ENCODE results near the gene AATK.

The AATK gene

GRCh38 chr17:81111066-81111465 is 55.0 kb downstream of the AATK start:
- DNase-seq = no peak

- DNase-seq = no peak
These were observed 55.5 kb downstream of the AATK start for GRCh38 chr17:81110488-81111040.

GRCh38 chr17:81109957-81110356 is 56.1 kb downstream of the AATK start:
- no peak for DNase-seq

GRCh38 chr17:81108220-81108619 is 57.8 kb downstream of the AATK start:
- no peak for DNase-seq

GRCh38 chr17:81106716-81107115 is 59.3 kb downstream of the AATK start:
- no peak for DNase-seq

- no peak for DNase-seq
These were observed 62.6 kb downstream of the AATK start for GRCh38 chr17:81103379-81103778.

GRCh38 chr17:81102869-81103268 is 63.2 kb downstream of the AATK start:
- DNase-seq = no peak

GRCh38 chr17:81102352-81102751 is 63.7 kb downstream of the AATK start:
- no peak for DNase-seq

- DNase-seq = peak; percentile 85
These were observed 64.3 kb downstream of the AATK start for GRCh38 chr17:81101614-81102306.

GRCh38 chr17:81100668-81101067 is 65.4 kb downstream of the AATK start:
- no peak for DNase-seq

GRCh38 chr17:81099888-81100287 is 66.1 kb downstream of the AATK start:
- DNase-seq = no peak

- DNase-seq = no peak
These were observed 68.1 kb downstream of the AATK start for GRCh38 chr17:81097943-81098308.

- peak; percentile 55 for DNase-seq
These were observed 68.7 kb downstream of the AATK start for GRCh38 chr17:81097134-81097942.

GRCh38 chr17:81096741-81097133 is 69.3 kb downstream of the AATK start:
- no peak for DNase-seq

- peak; percentile 41 for DNase-seq
These were observed 70.6 kb downstream of the AATK start for GRCh38 chr17:81095383-81095762.

GRCh38 chr17:81094509-81095382 is 71.3 kb downstream of the AATK start:
- DNase-seq = peak; percentile 87

- DNase-seq = no peak
These were observed 72.2 kb downstream of the AATK start for GRCh38 chr17:81093619-81094508.

GRCh38 chr17:81092518-81093095 is 73.4 kb downstream of the AATK start:
- no peak for DNase-seq

GRCh38 chr17:81091774-81092517 is 74.1 kb downstream of the AATK start:
- no peak for DNase-seq

- no peak for DNase-seq
These were observed 74.9 kb downstream of the AATK start for GRCh38 chr17:81091154-81091553.
